ENCODE measurements around the gene KIF1B.
"Not testable (repeated sequence)": the region's sequence is repeated elsewhere in the genome, so short reads cannot be mapped to it uniquely, and the experiment has no call there.

KIF1B gene

GRCh38 chr1:10398278-10398733, 187.9 kb downstream of the KIF1B start:
- no peak for DNase-seq

GRCh38 chr1:10398734-10399443, 188.5 kb downstream of the KIF1B start, which contains the start of gene PGD:
Gene PGD (plus strand): TSS chr1:10399064. CDS start chr1:10399118, 54 bp downstream.
- peak; percentile 98 for DNase-seq

- peak; percentile 43 for DNase-seq
These were observed 189.1 kb downstream of the KIF1B start for GRCh38 chr1:10399444-10399941.

GRCh38 chr1:10400013-10400412, 189.6 kb downstream of the KIF1B start:
- no peak for DNase-seq

DNA sequence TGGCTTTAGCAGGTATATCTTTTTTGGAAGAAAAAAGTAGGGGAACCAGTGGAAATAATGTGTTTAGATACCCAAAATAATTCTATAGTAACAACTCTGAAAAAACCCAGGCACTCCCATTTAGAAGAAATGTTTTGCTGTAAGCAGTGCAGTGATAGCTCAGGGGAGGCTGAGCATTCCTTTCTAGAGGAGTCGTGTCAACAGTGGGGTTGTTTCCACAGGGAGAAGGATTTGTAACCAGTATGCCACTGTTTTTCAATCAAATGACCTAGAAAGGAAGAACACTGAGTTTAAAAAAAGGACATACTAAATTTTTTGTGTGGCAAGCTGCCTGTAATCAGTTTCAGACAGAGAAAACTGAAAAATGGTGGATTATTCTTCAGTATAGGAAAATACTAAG, 190.9 kb downstream of the KIF1B start:
- no peak for DNase-seq

GRCh38 chr1:10402729-10403274, 192.4 kb downstream of the KIF1B start:
- DNase-seq, result no peak

DNA sequence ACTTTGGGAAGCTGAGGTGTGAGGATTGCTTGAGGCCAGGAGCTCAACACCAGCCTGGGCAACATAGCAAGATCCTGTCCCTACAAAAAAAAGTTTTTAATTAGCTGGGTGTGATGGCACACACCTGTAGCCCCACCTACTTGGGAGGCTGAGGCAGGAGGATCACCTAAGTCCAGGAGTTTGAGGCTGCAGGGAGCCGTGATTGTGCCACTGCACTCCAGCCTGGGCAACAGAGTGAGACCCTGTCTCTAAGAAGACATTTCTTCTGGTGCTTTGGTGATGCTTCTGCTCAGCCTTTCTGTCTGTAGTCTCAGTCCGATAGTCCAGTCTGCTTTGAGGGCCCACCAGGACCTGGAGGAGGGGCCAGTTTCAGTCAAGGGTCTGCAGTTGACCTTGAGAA, 196.8 kb downstream of the KIF1B start:
- DNase-seq, result no peak

- DNase-seq, result no peak
These were observed 205.0 kb downstream of the KIF1B start for GRCh38 chr1:10415211-10415930.

DNA sequence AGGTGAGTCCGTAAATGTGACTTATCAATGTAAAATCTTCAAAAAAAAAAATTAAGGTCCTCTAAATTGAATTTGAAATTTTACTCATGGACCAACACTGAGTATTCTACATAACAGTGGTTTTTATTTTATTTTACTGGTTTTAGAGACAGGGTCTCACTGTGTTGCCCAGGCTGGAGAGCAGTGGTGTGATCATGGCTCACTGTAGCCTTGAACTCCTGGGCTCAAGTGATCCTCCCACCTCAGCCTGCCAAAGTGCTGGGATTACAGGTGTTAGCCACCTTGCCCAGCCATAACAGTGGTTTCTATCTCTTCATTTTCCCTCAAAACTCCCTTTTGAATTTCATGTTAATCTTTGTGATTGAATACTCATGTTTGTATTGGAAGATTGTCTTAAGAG, 205.6 kb downstream of the KIF1B start:
- DNase-seq, result not testable (repeated sequence)

GRCh38 chr1:10418741-10419140, 208.4 kb downstream of the KIF1B start:
- DNase-seq, result not testable (repeated sequence)

DNA sequence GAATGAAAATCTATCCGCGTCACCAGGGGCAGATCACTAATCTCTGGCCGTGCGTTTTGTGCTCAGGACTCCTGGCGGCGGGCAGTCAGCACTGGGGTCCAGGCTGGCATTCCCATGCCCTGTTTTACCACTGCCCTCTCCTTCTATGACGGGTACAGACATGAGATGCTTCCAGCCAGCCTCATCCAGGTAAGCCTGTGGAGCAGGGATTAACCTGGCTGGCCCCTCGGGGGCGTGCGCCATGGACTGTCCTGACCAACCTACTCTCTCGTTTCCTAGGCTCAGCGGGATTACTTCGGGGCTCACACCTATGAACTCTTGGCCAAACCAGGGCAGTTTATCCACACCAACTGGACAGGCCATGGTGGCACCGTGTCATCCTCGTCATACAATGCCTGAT, 209.0 kb downstream of the KIF1B start:
- no peak for DNase-seq

GRCh38 chr1:10421637-10422036, 211.3 kb downstream of the KIF1B start:
- DNase-seq, result no peak

- no peak for DNase-seq
These were observed 213.7 kb downstream of the KIF1B start for GRCh38 chr1:10424034-10424433.

- no peak for DNase-seq
These were observed 214.3 kb downstream of the KIF1B start for GRCh38 chr1:10424651-10425050.

- DNase-seq, result not testable (repeated sequence)
These were observed 215.6 kb downstream of the KIF1B start for GRCh38 chr1:10425826-10426534.

DNA sequence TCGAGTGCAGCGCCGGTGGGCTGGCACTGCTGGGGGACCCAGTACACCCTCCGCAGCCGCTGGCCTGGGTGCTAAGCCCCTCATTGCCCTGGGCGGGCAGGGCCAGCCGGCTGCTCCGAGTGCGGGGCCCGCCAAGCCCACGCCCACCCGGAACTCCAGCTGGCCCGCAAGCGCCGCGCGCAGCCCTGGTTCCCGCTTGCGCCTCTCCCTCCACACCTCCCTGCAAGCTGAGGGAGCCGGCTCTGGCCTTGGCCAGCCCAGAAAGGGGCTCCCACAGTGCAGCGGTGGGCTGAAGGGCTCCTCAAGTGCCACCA, 216.1 kb downstream of the KIF1B start:
- not testable (repeated sequence) for DNase-seq

- DNase-seq, result no peak
These were observed 218.6 kb downstream of the KIF1B start for GRCh38 chr1:10428984-10429383.

- peak; percentile 34 for DNase-seq
These were observed 219.5 kb downstream of the KIF1B start for GRCh38 chr1:10429868-10430215.

- peak; percentile 97 for DNase-seq
These were observed 220.1 kb downstream of the KIF1B start, which contains the start of gene CENPS for GRCh38 chr1:10430216-10431069. Gene CENPS (plus strand): TSS chr1:10430433. CDS start chr1:10430518, 85 bp downstream.

All from stimulated activated CD8-positive, alpha-beta memory T cell treated with anti-CD3 and anti-CD28 coated beads, Interleukin-4, amount 100 ng/mL, for 48 hours (primary cell).